Ascending aorta (tissue), 2 donors: Measurements from ENCODE around the gene TMEM38B. TPM values are rescaled to one million over a fixed set of nuclear protein-coding genes. Genes with fewer than 3 reads are reported as not detected.

ENCODE experiments used
- DNase-seq, 2 donors: peaks; one replicate each; pipeline ENCODE4 v3.0.0-alpha.2; 2019; ENCODE audit warnings: low spot score in 2 of 2
- H3K27ac ChIP-seq, 2 donors: fragments of 200-600 bp; sonication (generic); one replicate each; pipeline ENCODE4 v1.5.1; 2016 to 2017; ENCODE audit warnings: mild to moderate bottlenecking in 1 of 2
- H3K27me3 ChIP-seq: fragments of 200-600 bp; sonication (generic); one replicate; pipeline ENCODE4 v1.5.1; 2017
- H3K36me3 ChIP-seq, 2 donors: fragments of 200-600 bp; sonication (generic); one replicate each; pipeline ENCODE4 v1.5.1; 2016
- H3K4me1 ChIP-seq, 2 donors: fragments of 200-600 bp; sonication (generic); one replicate each; pipeline ENCODE4 v1.5.1; 2016 to 2017; ENCODE audit warnings: mild to moderate bottlenecking in 1 of 2
- H3K4me3 ChIP-seq, 2 donors: fragments of 200-600 bp; sonication (generic); one replicate each; pipeline ENCODE4 v1.5.1; 2016 to 2017; ENCODE audit warnings: mild to moderate bottlenecking in 1 of 2
- H3K9me3 ChIP-seq, 2 donors: fragments of 200-600 bp; sonication (generic); one replicate each; pipeline ENCODE4 v1.5.1; 2016
- CTCF ChIP-seq, 3 experiments: fragments of 200-600 bp in 2 of 3; fragments of 450-650 bp in 1 of 3; sonication (generic) in 2 of 3; IDR thresholded peaks; one replicate each; pipeline ENCODE4 v1.5.1; 2016 to 2019; ENCODE audit warnings: antibody characterized with exemption in 3 of 3, mild to moderate bottlenecking in 1 of 3, moderate library complexity in 1 of 3
- intact Hi-C: fragments of 100-400 bp; cut with DNase I; formaldehyde crosslinking; loops from one replicate; pipeline ENCODE4 v1.15.1; 2023
- total RNA-seq: library from RNA; depleted of rRNA; stranded (reverse); fragments of >200 nt; gene quantifications from one replicate; pipeline ENCODE4 v1.1.0, GENCODE V29; 2016

The TMEM38B gene
- total RNA-seq, 1 donor from 2014 or later, result 11.0 TPM

- no peaks in the 10 kb centered on the region for H3K36me3 ChIP-seq
- H3K27ac ChIP-seq, result no peak overlapping the region
- TF ChIP-seq CTCF (IDR thresholded peaks at IDR 0.05), result no peak
- no peak overlapping the region for H3K4me3 ChIP-seq
- DNase-seq, result no peak
- H3K27me3 ChIP-seq, result no peaks in the 10 kb centered on the region
- no peaks in the 10 kb centered on the region for H3K4me1 ChIP-seq
- H3K9me3 ChIP-seq, result no peaks in the 10 kb centered on the region
- intact Hi-C loops, result no loop called here
Measured at GRCh38 chr9:105711867-105712266, 17.5 kb downstream of the TMEM38B start.

- DNase-seq, result no peak
- H3K4me3 ChIP-seq, result no peak overlapping the region
- TF ChIP-seq CTCF (IDR thresholded peaks at IDR 0.05), result no peak
- intact Hi-C loops, result no loop called here
- H3K36me3 ChIP-seq, result no peaks in the 10 kb centered on the region
- no peaks in the 10 kb centered on the region for H3K9me3 ChIP-seq
- no peaks in the 10 kb centered on the region for H3K27me3 ChIP-seq
- H3K27ac ChIP-seq, result no peak overlapping the region
- no peaks in the 10 kb centered on the region for H3K4me1 ChIP-seq
Measured at GRCh38 chr9:105712297-105712696, 18.0 kb downstream of the TMEM38B start.

GRCh38 chr9:105712773-105713172, 18.4 kb downstream of the TMEM38B start:
- no peak for TF ChIP-seq CTCF (IDR thresholded peaks at IDR 0.05)
- no peak for DNase-seq
- H3K27me3 ChIP-seq, result no peaks in the 10 kb centered on the region
- H3K36me3 ChIP-seq, result no peaks in the 10 kb centered on the region
- H3K4me3 ChIP-seq, result no peak overlapping the region
- H3K4me1 ChIP-seq, result no peaks in the 10 kb centered on the region
- intact Hi-C loops, result no loop called here
- no peak overlapping the region for H3K27ac ChIP-seq
- no peaks in the 10 kb centered on the region for H3K9me3 ChIP-seq

- Histone ChIP-seq H3K4me1 (no peaks in the 10 kb centered on the region), H3K27ac (no peak overlapping the region), H3K27me3 (no peaks in the 10 kb centered on the region), H3K9me3 (no peaks in the 10 kb centered on the region), H3K4me3 (no peak overlapping the region), H3K36me3 (no peaks in the 10 kb centered on the region)
- intact Hi-C loops, result no loop called here
- no peak for TF ChIP-seq CTCF (IDR thresholded peaks at IDR 0.05)
- DNase-seq, result no peak
Measured at GRCh38 chr9:105713260-105714019, 19.1 kb downstream of the TMEM38B start.

GRCh38 chr9:105714020-105714331, 19.6 kb downstream of the TMEM38B start:
- no peak overlapping the region for H3K27ac ChIP-seq
- H3K4me3 ChIP-seq, result no peak overlapping the region
- no peak for DNase-seq
- intact Hi-C loops, result no loop called here
- no peak for TF ChIP-seq CTCF (IDR thresholded peaks at IDR 0.05)
- H3K9me3 ChIP-seq, result no peaks in the 10 kb centered on the region
- H3K4me1 ChIP-seq, result no peaks in the 10 kb centered on the region
- H3K27me3 ChIP-seq, result no peaks in the 10 kb centered on the region
- H3K36me3 ChIP-seq, result no peaks in the 10 kb centered on the region

- H3K27me3 ChIP-seq, result no peaks in the 10 kb centered on the region
- no peaks in the 10 kb centered on the region for H3K9me3 ChIP-seq
- no peaks in the 10 kb centered on the region for H3K4me1 ChIP-seq
- no peak overlapping the region for H3K4me3 ChIP-seq
- no peak overlapping the region for H3K27ac ChIP-seq
- H3K36me3 ChIP-seq, result no peaks in the 10 kb centered on the region
- no peak for TF ChIP-seq CTCF (IDR thresholded peaks at IDR 0.05)
- intact Hi-C loops, result loop anchor here (5.0 kb wide), 1 partner anchor 109 kb away; no protein-coding TSS in a partner anchor
- DNase-seq, result no peak
Measured at GRCh38 chr9:105716146-105716545, 21.8 kb downstream of the TMEM38B start.
